ENCODE measurements around the gene GLYAT. TPM values are rescaled to one million over a fixed set of nuclear protein-coding genes. Genes with fewer than 3 reads are reported as not detected.

Gene GLYAT
- total and polyA plus RNA-seq, 2 donors from 2014 or later = 57.8 to 480 TPM

GRCh38 chr11:58762284-58763119, 30.8 kb upstream of the GLYAT start:
- H3K36me3 ChIP-seq (ENCODE audit: control insufficient read depth in 2 of 3, insufficient read depth in 3 of 3, low read length in 3 of 3) = no peaks in the 10 kb centered on the region
- no peak overlapping the region for H3K9ac ChIP-seq (ENCODE audit: low read length in 3 of 3)
- TF ChIP-seq, protein P1, sequence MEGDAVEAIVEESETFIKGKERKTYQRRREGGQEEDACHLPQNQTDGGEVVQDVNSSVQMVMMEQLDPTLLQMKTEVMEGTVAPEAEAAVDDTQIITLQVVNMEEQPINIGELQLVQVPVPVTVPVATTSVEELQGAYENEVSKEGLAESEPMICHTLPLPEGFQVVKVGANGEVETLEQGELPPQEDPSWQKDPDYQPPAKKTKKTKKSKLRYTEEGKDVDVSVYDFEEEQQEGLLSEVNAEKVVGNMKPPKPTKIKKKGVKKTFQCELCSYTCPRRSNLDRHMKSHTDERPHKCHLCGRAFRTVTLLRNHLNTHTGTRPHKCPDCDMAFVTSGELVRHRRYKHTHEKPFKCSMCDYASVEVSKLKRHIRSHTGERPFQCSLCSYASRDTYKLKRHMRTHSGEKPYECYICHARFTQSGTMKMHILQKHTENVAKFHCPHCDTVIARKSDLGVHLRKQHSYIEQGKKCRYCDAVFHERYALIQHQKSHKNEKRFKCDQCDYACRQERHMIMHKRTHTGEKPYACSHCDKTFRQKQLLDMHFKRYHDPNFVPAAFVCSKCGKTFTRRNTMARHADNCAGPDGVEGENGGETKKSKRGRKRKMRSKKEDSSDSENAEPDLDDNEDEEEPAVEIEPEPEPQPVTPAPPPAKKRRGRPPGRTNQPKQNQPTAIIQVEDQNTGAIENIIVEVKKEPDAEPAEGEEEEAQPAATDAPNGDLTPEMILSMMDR (IDR thresholded peaks at IDR 0.05; ENCODE audit: borderline replicate concordance, extremely low read depth, insufficient read depth) = no peak
- FAIRE-seq = no peak
- H3K9me3 ChIP-seq (ENCODE audit: control insufficient read depth in 2 of 3, insufficient read depth in 1 of 3, low read length in 3 of 3) = no peaks in the 10 kb centered on the region
- peaks cover 0 to 5% (median 0%) of the 10 kb centered on the region in 3 donors for H3K4me1 ChIP-seq (ENCODE audit: control insufficient read depth in 2 of 3, insufficient read depth in 2 of 3, low read depth in 1 of 3, low read length in 3 of 3)
- H3K27me3 ChIP-seq (ENCODE audit: control insufficient read depth, insufficient read depth, low read length) = no peaks in the 10 kb centered on the region
- DNase-seq = peak in 4 of 5 donors; percentile 30 to 59 (median 40)
- peak overlapping the region; percentile 32 to 64 for H3K27ac ChIP-seq (ENCODE audit: low read depth in 2 of 2, low read length in 2 of 2)
- H3K4me3 ChIP-seq (ENCODE audit: low read length in 3 of 3) = no peak overlapping the region
- intact Hi-C loops (cut with DNase I) = no loop called here

DNA sequence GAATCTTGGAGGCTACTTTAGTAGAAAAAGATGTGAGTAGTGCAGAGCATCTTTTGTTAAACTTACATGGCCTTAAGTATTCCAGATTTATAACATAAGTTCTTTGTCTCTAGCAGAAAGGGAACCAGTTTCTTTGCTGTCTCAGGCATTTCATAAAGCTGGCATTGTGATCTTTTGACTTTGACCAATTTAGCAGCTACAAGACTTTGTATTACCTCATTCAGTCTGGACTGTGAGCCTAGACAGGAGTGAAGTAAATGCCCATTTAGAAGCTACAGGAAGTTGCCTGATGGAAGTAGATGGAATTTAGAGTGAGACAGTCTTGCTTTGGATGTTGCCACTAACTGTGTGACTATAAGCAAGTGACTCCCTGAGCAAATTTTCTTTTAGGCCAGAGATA, 25.7 kb upstream of the GLYAT start:
- no peak for FAIRE-seq
- no peak overlapping the region for H3K27ac ChIP-seq (ENCODE audit: low read depth in 2 of 2, low read length in 2 of 2)
- H3K36me3 ChIP-seq (ENCODE audit: control insufficient read depth in 2 of 3, insufficient read depth in 3 of 3, low read length in 3 of 3) = no peaks in the 10 kb centered on the region
- TF ChIP-seq, protein P1 (IDR thresholded peaks at IDR 0.05; ENCODE audit: borderline replicate concordance, extremely low read depth, insufficient read depth) = no peak
- no peak overlapping the region for H3K4me3 ChIP-seq (ENCODE audit: low read length in 3 of 3)
- no peaks in the 10 kb centered on the region for H3K4me1 ChIP-seq (ENCODE audit: control insufficient read depth in 2 of 3, insufficient read depth in 2 of 3, low read depth in 1 of 3, low read length in 3 of 3)
- no peak for DNase-seq
- H3K9me3 ChIP-seq (ENCODE audit: control insufficient read depth in 2 of 3, insufficient read depth in 1 of 3, low read length in 3 of 3) = no peaks in the 10 kb centered on the region
- no peak overlapping the region for H3K9ac ChIP-seq (ENCODE audit: low read length in 3 of 3)
- H3K27me3 ChIP-seq (ENCODE audit: control insufficient read depth, insufficient read depth, low read length) = no peaks in the 10 kb centered on the region
- intact Hi-C loops (cut with DNase I) = no loop called here

- DNase-seq = no peak
- H3K27ac ChIP-seq (ENCODE audit: low read depth in 2 of 2, low read length in 2 of 2) = no peak overlapping the region
- peaks cover 0 to 12% (median 6%) of the 10 kb centered on the region in 3 donors for H3K9me3 ChIP-seq (ENCODE audit: control insufficient read depth in 2 of 3, insufficient read depth in 1 of 3, low read length in 3 of 3)
- intact Hi-C loops (cut with DNase I) = no loop called here
- no peaks in the 10 kb centered on the region for H3K27me3 ChIP-seq (ENCODE audit: control insufficient read depth, insufficient read depth, low read length)
- TF ChIP-seq, protein P1 (IDR thresholded peaks at IDR 0.05; ENCODE audit: borderline replicate concordance, extremely low read depth, insufficient read depth) = no peak
- H3K4me1 ChIP-seq (ENCODE audit: control insufficient read depth in 2 of 3, insufficient read depth in 2 of 3, low read depth in 1 of 3, low read length in 3 of 3) = no peaks in the 10 kb centered on the region
- H3K36me3 ChIP-seq (ENCODE audit: control insufficient read depth in 2 of 3, insufficient read depth in 3 of 3, low read length in 3 of 3) = no peaks in the 10 kb centered on the region
- H3K4me3 ChIP-seq (ENCODE audit: low read length in 3 of 3) = no peak overlapping the region
- FAIRE-seq = no peak
- H3K9ac ChIP-seq (ENCODE audit: low read length in 3 of 3) = no peak overlapping the region
Observed at GRCh38 chr11:58745705-58746364, 14.1 kb upstream of the GLYAT start.

Data from kidney (tissue), 14 donors.